Cardiac muscle cell (in vitro differentiated cells and primary cell): ENCODE data around the gene AUNIP. TPM values are rescaled to one million over a fixed set of nuclear protein-coding genes. Genes with fewer than 3 reads are reported as not detected.

Experiments used
- DNase-seq, 2 donors: peaks; one replicate each; pipeline versions ENCODE4 v3.0.0 to v3.0.0-alpha.2; 2010 to 2017; ENCODE audit warnings: low read depth in 1 of 2, low spot score in 1 of 2
- H3K27ac ChIP-seq: fragments of 200-600 bp; sonication (generic); 2 replicates; pipeline ENCODE4 v1.5.1; 2016
- H3K27me3 ChIP-seq: fragments of 200-600 bp; sonication (generic); 2 replicates; pipeline ENCODE4 v1.6.0; 2016; ENCODE audit warnings: control low read depth
- H3K36me3 ChIP-seq: fragments of 200-600 bp; sonication (generic); 2 replicates; pipeline ENCODE4 v1.5.1; 2016; ENCODE audit warnings: control low read depth
- H3K4me1 ChIP-seq: fragments of 200-600 bp; sonication (generic); 2 replicates; pipeline ENCODE4 v1.8.1; 2017; ENCODE audit warnings: low read depth, mild to moderate bottlenecking, mixed run types
- H3K4me3 ChIP-seq: fragments of 200-600 bp; sonication (generic); 2 replicates; pipeline ENCODE4 v1.5.1; 2016; ENCODE audit warnings: mild to moderate bottlenecking
- H3K9me3 ChIP-seq: fragments of 200-600 bp; sonication (generic); 2 replicates; pipeline ENCODE4 v1.5.1; 2017; ENCODE audit warnings: low read depth, mild to moderate bottlenecking, control low read depth
- CTCF ChIP-seq: IDR thresholded peaks from 2 replicates; pipeline ENCODE4 v1.5.1; 2012; ENCODE audit warnings: low read depth, mild to moderate bottlenecking, low read length
- polyA plus RNA-seq: library from polyadenylated mRNA; unstranded; fragments of >200 nt; fragmentation: Nextera tagmentation; extraction: Ambion mirVana; gene quantifications from 2 replicates; pipeline ENCODE4 v1.2.1, GENCODE V29; 2016
- total RNA-seq: library from RNA; depleted of rRNA; stranded (reverse); fragments of >200 nt; gene quantifications from 2 replicates; pipeline ENCODE4 v1.2.3, GENCODE V29; 2016

Gene AUNIP
- total and polyA plus RNA-seq, 2 experiments from 2014 or later: 4.4 to 4.9 TPM

- H3K36me3 ChIP-seq: no peaks in the 10 kb centered on the region
- H3K4me1 ChIP-seq: peaks cover 4% of the 10 kb centered on the region
- H3K4me3 ChIP-seq: no peak overlapping the region
- H3K27ac ChIP-seq: no peak overlapping the region
- no peaks in the 10 kb centered on the region for H3K27me3 ChIP-seq
- H3K9me3 ChIP-seq: no peaks in the 10 kb centered on the region
- no peak for TF ChIP-seq CTCF
- no peak for DNase-seq
Observed at GRCh38 chr1:25854554-25854953, 4.7 kb downstream of the AUNIP start.

- peaks cover 11% of the 10 kb centered on the region for H3K4me1 ChIP-seq
- H3K36me3 ChIP-seq: no peaks in the 10 kb centered on the region
- peak in 1 of 2 donors; percentile 12 for DNase-seq
- peak overlapping the region; percentile 47 for H3K27ac ChIP-seq
- H3K9me3 ChIP-seq: no peaks in the 10 kb centered on the region
- H3K27me3 ChIP-seq: no peaks in the 10 kb centered on the region
- no peak for TF ChIP-seq CTCF
- no peak overlapping the region for H3K4me3 ChIP-seq
Observed at GRCh38 chr1:25848531-25848930, 10.7 kb downstream of the AUNIP start.

GRCh38 chr1:25847929-25848328 lies 11.3 kb downstream of the AUNIP start:
- H3K36me3 ChIP-seq: no peaks in the 10 kb centered on the region
- TF ChIP-seq CTCF: no peak
- no peak overlapping the region for H3K4me3 ChIP-seq
- no peak overlapping the region for H3K27ac ChIP-seq
- H3K4me1 ChIP-seq: peaks cover 12% of the 10 kb centered on the region
- no peaks in the 10 kb centered on the region for H3K9me3 ChIP-seq
- no peaks in the 10 kb centered on the region for H3K27me3 ChIP-seq
- DNase-seq: no peak

- Histone ChIP-seq H3K9me3 (no peaks in the 10 kb centered on the region), H3K27me3 (no peaks in the 10 kb centered on the region), H3K4me1 (peaks cover 23% of the 10 kb centered on the region), H3K36me3 (no peaks in the 10 kb centered on the region), H3K4me3 (no peak overlapping the region), H3K27ac (no peak overlapping the region)
- DNase-seq: no peak
- TF ChIP-seq CTCF: no peak
Observed at GRCh38 chr1:25845664-25846063, 13.6 kb downstream of the AUNIP start.

- Histone ChIP-seq H3K4me1 (peaks cover 23% of the 10 kb centered on the region), H3K9me3 (no peaks in the 10 kb centered on the region), H3K4me3 (no peak overlapping the region), H3K36me3 (no peaks in the 10 kb centered on the region), H3K27ac (no peak overlapping the region), H3K27me3 (no peaks in the 10 kb centered on the region)
- DNase-seq: no peak
- TF ChIP-seq CTCF: no peak
Observed at GRCh38 chr1:25844536-25845337, 14.5 kb downstream of the AUNIP start.
